Endothelial cell of umbilical vein (primary cell): Measurements from ENCODE around the gene ZNF764. TPM values are rescaled to one million over a fixed set of nuclear protein-coding genes. Genes with fewer than 3 reads are reported as not detected.

Source experiments
- BruUV-seq: library from RNA; stranded (reverse); fragments of 400-500 nt; replicated peaks from 2 replicates; lab custom pipeline; 2021; lab: Mats Ljungman, UMichigan
- CTCF ChIA-PET: fragments of 300-600, 350-600 bp; sonication (Branson Sonifier 250); formaldehyde crosslinking; loops from one replicate; lab custom pipeline; 2021; ENCODE audit warnings: antibody characterized with exemption, inconsistent platforms; lab: Charles Lee
- POLR2A ChIA-PET: fragments of 300-600, 350-600 bp; sonication (Branson Sonifier 250); formaldehyde crosslinking; loops from one replicate; lab custom pipeline; 2021; ENCODE audit warnings: antibody characterized with exemption, inconsistent platforms; lab: Charles Lee
- DNase-seq: peaks from one replicate; pipeline ENCODE4 v3.0.0-alpha.2; 2011; ENCODE audit warnings: low read depth, low spot score
- FAIRE-seq: peaks from 2 replicates; lab custom pipeline; 2011; peaks lifted over from hg19 to GRCh38; lab: Jason Lieb, UNC
- H2AFZ ChIP-seq: 2 replicates; pipeline ENCODE4 v1.6.0; 2012; ENCODE audit warnings: low read depth, low read length, control low read depth, inconsistent platforms
- H3K27ac ChIP-seq: 2 replicates; pipeline ENCODE4 v1.5.1; 2011; ENCODE audit warnings: low read depth, mild to moderate bottlenecking, control low read depth, low read length, moderate library complexity; ENCODE audit not compliant: insufficient read depth
- H3K27me3 ChIP-seq, 2 experiments: 2 replicates each; pipeline versions ENCODE4 v1.6.0 to v1.6.1; 2011; ENCODE audit warnings: low read length in 2 of 2, mixed read lengths in 1 of 2; ENCODE audit not compliant: control insufficient read depth in 2 of 2, insufficient read depth in 2 of 2
- H3K36me3 ChIP-seq, 2 experiments: 2 replicates in 1 of 2; 3 replicates in 1 of 2; pipeline ENCODE4 v1.5.1; 2011; ENCODE audit warnings: low read length in 2 of 2, mild to moderate bottlenecking in 1 of 2, moderate library complexity in 1 of 2; ENCODE audit not compliant: control insufficient read depth in 2 of 2, insufficient read depth in 2 of 2; ENCODE audit errors: extremely low read depth in 1 of 2
- H3K4me1 ChIP-seq: 3 replicates; pipeline ENCODE4 v1.5.1; 2011; ENCODE audit warnings: mild to moderate bottlenecking, low read length; ENCODE audit not compliant: control insufficient read depth, insufficient read depth; ENCODE audit errors: extremely low read depth
- H3K4me2 ChIP-seq: 2 replicates; pipeline ENCODE4 v1.6.1; 2011; ENCODE audit warnings: low read length, control low read depth, mixed read lengths; ENCODE audit not compliant: insufficient read depth
- H3K4me3 ChIP-seq, 3 experiments: fragments of 200-600 bp in 1 of 3; sonication (generic), shearing (Covaris generic) in 1 of 3; replicated peaks in 1 of 3; 2 replicates each; pipeline ENCODE4 v1.5.1; 2011 to 2016; ENCODE audit warnings: control low read depth in 3 of 3, low read length in 3 of 3, mild to moderate bottlenecking in 2 of 3, inconsistent platforms in 1 of 3, low read depth in 1 of 3, moderate library complexity in 1 of 3; ENCODE audit not compliant: insufficient read depth in 1 of 3
- H3K79me2 ChIP-seq: 2 replicates; pipeline ENCODE4 v1.6.0; 2012; ENCODE audit warnings: low read length, inconsistent platforms; ENCODE audit not compliant: control insufficient read depth, insufficient read depth
- H3K9ac ChIP-seq: replicated peaks from 2 replicates; pipeline ENCODE3; 2011; ENCODE audit warnings: low read length, control low read depth; ENCODE audit not compliant: insufficient read depth; ENCODE audit errors: extremely low read depth
- H3K9me1 ChIP-seq: replicated peaks from 3 replicates; pipeline ENCODE4 v1.6.0; 2011; ENCODE audit warnings: mild to moderate bottlenecking, low read length; ENCODE audit not compliant: control insufficient read depth, insufficient read depth; ENCODE audit errors: extremely low read depth
- H3K9me3 ChIP-seq: replicated peaks from 2 replicates; pipeline ENCODE4 v1.5.1; 2012; ENCODE audit warnings: low read length, inconsistent platforms; ENCODE audit not compliant: control insufficient read depth, insufficient read depth
- H4K20me1 ChIP-seq: replicated peaks from 2 replicates; pipeline ENCODE3; 2011; ENCODE audit warnings: mild to moderate bottlenecking, low read length; ENCODE audit not compliant: control insufficient read depth, insufficient read depth; ENCODE audit errors: extremely low read depth
- EZH2 ChIP-seq: IDR thresholded peaks from 2 replicates; pipeline ENCODE4 v1.6.1; 2012; ENCODE audit warnings: borderline replicate concordance, low read depth, mild to moderate bottlenecking, moderate library complexity, low read length, inconsistent platforms; ENCODE audit not compliant: severe bottlenecking
- FOS ChIP-seq: IDR thresholded peaks from 2 replicates; pipeline ENCODE4 v1.6.1; 2011; ENCODE audit warnings: mild to moderate bottlenecking, low read length, moderate library complexity, borderline replicate concordance; ENCODE audit not compliant: insufficient read depth
- GATA2 ChIP-seq: IDR thresholded peaks from 2 replicates; pipeline ENCODE4 v1.7.0; 2011; ENCODE audit warnings: low read depth, mild to moderate bottlenecking, moderate library complexity, mixed read lengths, low read length; ENCODE audit not compliant: insufficient read length, insufficient read depth
- JUN ChIP-seq: IDR thresholded peaks from 2 replicates; pipeline ENCODE4 v1.6.1; 2011; ENCODE audit warnings: borderline replicate concordance, low read depth; ENCODE audit not compliant: insufficient read length, insufficient read depth
- MAX ChIP-seq: IDR thresholded peaks from 2 replicates; pipeline ENCODE4 v1.6.1; 2011; ENCODE audit not compliant: insufficient read depth, insufficient read length
- MYC ChIP-seq: IDR thresholded peaks from one replicate; pipeline ENCODE4 v1.6.1; 2011; ENCODE audit warnings: mild to moderate bottlenecking, low read depth, low read length
- POLR2A ChIP-seq: IDR thresholded peaks from 2 replicates; pipeline ENCODE4 v1.6.1; 2012; ENCODE audit warnings: low read depth, mild to moderate bottlenecking, control low read depth, low read length
- POLR2AphosphoS5 ChIP-seq: IDR thresholded peaks from 2 replicates; pipeline ENCODE4 v1.6.1; 2012; ENCODE audit warnings: low read depth, mild to moderate bottlenecking, control low read depth, low read length, moderate library complexity; ENCODE audit not compliant: insufficient read depth
- dilution Hi-C: fragments of 300-500 bp; cut with MboI; formaldehyde crosslinking; loops from one replicate; pipeline ENCODE4 v1.15.0; 2019; ENCODE audit warnings: low sequenced_read_pairs; ENCODE audit not compliant: extremely low pct_ligation_motif_present
- intact Hi-C: fragments of 100-400 bp; cut with micrococcal nuclease; formaldehyde crosslinking; loops from one replicate; pipeline ENCODE4 v1.10.0; 2022
- polyA plus RNA-seq, 4 experiments: library from polyadenylated mRNA; depleted of rRNA in 3 of 4; stranded (reverse) in 3 of 4; unstranded in 1 of 4; fragments of >200 nt; gene quantifications; 2 replicates each; pipeline versions ENCODE4 v1.2.1 to v1.2.3, GENCODE V29; 2011 to 2012; ENCODE audit warnings: missing spikeins in 1 of 4
- total RNA-seq: library from RNA; stranded (reverse); gene quantifications from 2 replicates; pipeline ENCODE4 v1.2.3, GENCODE V29; 2021
- TF ChIP-seq, protein P1 (sequence below), 2 donors: IDR thresholded peaks; 1 replicate in 1 of 2; 2 replicates in 1 of 2; pipeline ENCODE4 v1.5.1; 2011; ENCODE audit warnings: low read length in 2 of 2, mild to moderate bottlenecking in 2 of 2, moderate library complexity in 2 of 2, control low read depth in 1 of 2, inconsistent platforms in 1 of 2, low read depth in 1 of 2; ENCODE audit not compliant: insufficient read depth in 1 of 2; ENCODE audit errors: extremely low read depth in 1 of 2

The ZNF764 gene
- total and polyA plus RNA-seq, 2 donors (not counting 3 experiments of a cell fraction or from before 2014, with no cell fraction given): 5.0 to 12.1 TPM

DNA sequence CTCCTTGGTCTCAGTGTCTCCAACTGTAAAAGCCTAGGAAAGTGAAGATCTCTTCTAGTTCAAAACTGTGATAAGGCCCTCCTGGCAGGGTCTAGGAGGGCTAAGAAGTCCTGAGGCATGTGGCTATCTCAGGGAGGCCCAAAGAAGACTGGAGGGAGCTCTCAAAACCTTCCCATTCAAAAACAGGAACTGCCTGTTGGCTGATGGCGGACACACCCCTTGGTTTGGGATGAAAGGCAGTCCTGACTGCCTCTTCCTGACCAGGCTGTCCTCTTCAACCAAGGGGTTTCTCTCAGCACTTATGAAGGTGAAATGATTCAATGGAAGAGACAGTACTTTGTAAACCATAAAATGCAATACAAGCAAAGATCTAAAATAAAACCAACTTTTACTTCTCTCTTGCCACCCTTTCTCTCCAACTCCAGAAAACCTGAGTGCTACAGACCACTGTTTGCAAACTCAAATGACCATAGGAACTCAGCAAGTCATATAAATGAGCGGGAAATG, 4.7 kb downstream of the ZNF764 start:
- no peak overlapping the region for H3K9ac ChIP-seq
- no TSS peak for BruUV-seq
- H4K20me1 ChIP-seq: no peaks in the 10 kb centered on the region
- H3K9me1 ChIP-seq: no peaks in the 10 kb centered on the region
- no peak for FAIRE-seq
- H3K4me2 ChIP-seq: no peak overlapping the region
- intact Hi-C loops: no loop called here
- H3K79me2 ChIP-seq: peaks cover 23% of the 10 kb centered on the region
- TF ChIP-seq POLR2AphosphoS5 (no peak), MAX (no peak), JUN (no peak), POLR2A (no peak), EZH2 (no peak), GATA2 (no peak), FOS (no peak), MYC (no peak)
- TF ChIP-seq, protein P1, sequence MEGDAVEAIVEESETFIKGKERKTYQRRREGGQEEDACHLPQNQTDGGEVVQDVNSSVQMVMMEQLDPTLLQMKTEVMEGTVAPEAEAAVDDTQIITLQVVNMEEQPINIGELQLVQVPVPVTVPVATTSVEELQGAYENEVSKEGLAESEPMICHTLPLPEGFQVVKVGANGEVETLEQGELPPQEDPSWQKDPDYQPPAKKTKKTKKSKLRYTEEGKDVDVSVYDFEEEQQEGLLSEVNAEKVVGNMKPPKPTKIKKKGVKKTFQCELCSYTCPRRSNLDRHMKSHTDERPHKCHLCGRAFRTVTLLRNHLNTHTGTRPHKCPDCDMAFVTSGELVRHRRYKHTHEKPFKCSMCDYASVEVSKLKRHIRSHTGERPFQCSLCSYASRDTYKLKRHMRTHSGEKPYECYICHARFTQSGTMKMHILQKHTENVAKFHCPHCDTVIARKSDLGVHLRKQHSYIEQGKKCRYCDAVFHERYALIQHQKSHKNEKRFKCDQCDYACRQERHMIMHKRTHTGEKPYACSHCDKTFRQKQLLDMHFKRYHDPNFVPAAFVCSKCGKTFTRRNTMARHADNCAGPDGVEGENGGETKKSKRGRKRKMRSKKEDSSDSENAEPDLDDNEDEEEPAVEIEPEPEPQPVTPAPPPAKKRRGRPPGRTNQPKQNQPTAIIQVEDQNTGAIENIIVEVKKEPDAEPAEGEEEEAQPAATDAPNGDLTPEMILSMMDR (IDR thresholded peaks at IDR 0.05; ENCODE audit: extremely low read depth in 1 of 2, insufficient read depth in 1 of 2, low read depth in 1 of 2, low read length in 2 of 2): no peak
- H3K36me3 ChIP-seq: peaks cover 3 to 9% of the 10 kb centered on the region in 2 experiments
- no peak overlapping the region for H3K27ac ChIP-seq
- CTCF ChIA-PET: interaction anchor here (0.7 to 1.3 kb wide), 2 partner anchors 18 to 124 kb away, joined by 3 read pairs; partner anchors contain the start of gene DCTPP1
- no peak overlapping the region for H2AFZ ChIP-seq
- DNase-seq: no peak
- no peaks in the 10 kb centered on the region for H3K9me3 ChIP-seq
- H3K4me1 ChIP-seq: peaks cover 8% of the 10 kb centered on the region
- no peak overlapping the region for H3K4me3 ChIP-seq
- dilution Hi-C loops: no loop called here
- POLR2A ChIA-PET: interaction anchor here (0.6 kb wide), 1 partner anchor 10 kb away, joined by 4 read pairs; no protein-coding TSS in a partner anchor
- no peaks in the 10 kb centered on the region for H3K27me3 ChIP-seq
